Skin of body (tissue), 2 donors: ENCODE measurements around the gene AFAP1L2. TPM values are rescaled to one million over a fixed set of nuclear protein-coding genes. Genes with fewer than 3 reads are reported as not detected.
A peak's percentile ranks its signal among the peaks of the same experiment; 100 is the strongest.

Source experiments
- DNase-seq: peaks from one replicate; lab custom pipeline; 2025; lab: John Stamatoyannopoulos, UW
- total RNA-seq: library from RNA; depleted of rRNA; stranded (reverse); fragments of >200 nt; gene quantifications from one replicate; pipeline ENCODE4 v1.2.3, GENCODE V29; 2014

Gene AFAP1L2
- total RNA-seq, 1 donor from 2014 or later, result 24.9 TPM

DNA sequence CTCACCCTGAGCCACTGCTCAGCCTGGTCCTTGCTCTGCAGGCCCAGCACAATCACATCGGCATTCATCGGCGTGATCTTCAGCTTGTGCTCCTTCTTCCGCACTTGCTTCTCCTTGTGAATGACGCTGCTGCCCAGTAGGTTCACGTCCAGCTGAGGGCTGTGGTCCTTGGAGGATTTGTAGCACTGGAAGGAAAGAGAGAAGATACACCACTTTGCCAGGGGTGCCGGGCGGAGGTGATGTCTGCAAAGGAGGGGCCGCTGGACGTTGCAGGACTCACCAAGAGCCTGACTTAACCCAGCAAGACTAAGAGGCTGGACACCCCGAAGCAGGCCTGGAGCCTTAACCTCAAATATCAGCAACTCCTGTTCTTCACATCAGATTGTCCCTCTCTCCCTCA, 90.4 kb downstream of the AFAP1L2 start:
- no peak for DNase-seq

DNA sequence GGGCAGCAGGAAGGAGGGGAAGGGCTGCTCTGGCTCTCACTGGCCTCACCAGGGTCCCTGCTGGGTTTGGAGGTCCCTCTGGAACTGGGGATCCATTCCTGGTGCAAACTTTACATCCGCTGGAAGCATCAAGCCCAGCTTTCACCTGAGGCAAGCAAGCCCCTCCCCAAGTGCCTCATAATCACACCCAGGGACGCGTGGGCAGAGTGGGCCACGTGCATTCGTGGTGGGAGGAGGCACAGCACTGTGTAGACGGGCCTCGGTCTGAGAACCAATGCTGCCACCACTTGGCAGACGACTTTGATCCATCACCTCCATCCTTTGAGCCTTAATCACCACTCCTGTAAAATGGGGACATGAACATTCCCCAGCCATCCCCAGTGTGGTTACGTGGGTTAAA, 91.2 kb downstream of the AFAP1L2 start:
- no peak for DNase-seq

GRCh38 chr10:114311496-114312209, 92.6 kb downstream of the AFAP1L2 start:
- no peak for DNase-seq

- no peak for DNase-seq
Observed at GRCh38 chr10:114311023-114311422, 93.3 kb downstream of the AFAP1L2 start.

DNA sequence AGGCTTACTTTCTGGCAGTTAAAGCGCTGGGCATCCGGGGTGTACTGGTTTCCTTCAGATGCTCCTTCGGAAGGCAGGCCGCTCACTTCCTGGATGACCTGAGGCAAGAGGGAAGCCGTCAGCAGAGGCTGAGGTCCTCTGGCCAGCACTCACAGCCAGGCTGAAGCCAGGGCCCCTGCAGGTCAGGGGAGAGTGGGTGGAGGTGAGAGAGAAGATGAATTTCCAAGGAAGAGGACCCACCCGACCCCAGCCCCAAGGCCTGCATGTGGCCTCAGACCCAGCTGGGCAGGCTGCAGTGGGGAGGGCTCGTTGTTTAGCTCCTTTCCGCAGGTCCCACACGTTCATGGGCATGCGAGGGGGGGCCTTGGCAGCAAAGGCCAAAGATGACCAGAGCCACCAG, 94.0 kb downstream of the AFAP1L2 start:
- DNase-seq, result no peak

GRCh38 chr10:114309364-114309651, 95.0 kb downstream of the AFAP1L2 start:
- no peak for DNase-seq

DNA sequence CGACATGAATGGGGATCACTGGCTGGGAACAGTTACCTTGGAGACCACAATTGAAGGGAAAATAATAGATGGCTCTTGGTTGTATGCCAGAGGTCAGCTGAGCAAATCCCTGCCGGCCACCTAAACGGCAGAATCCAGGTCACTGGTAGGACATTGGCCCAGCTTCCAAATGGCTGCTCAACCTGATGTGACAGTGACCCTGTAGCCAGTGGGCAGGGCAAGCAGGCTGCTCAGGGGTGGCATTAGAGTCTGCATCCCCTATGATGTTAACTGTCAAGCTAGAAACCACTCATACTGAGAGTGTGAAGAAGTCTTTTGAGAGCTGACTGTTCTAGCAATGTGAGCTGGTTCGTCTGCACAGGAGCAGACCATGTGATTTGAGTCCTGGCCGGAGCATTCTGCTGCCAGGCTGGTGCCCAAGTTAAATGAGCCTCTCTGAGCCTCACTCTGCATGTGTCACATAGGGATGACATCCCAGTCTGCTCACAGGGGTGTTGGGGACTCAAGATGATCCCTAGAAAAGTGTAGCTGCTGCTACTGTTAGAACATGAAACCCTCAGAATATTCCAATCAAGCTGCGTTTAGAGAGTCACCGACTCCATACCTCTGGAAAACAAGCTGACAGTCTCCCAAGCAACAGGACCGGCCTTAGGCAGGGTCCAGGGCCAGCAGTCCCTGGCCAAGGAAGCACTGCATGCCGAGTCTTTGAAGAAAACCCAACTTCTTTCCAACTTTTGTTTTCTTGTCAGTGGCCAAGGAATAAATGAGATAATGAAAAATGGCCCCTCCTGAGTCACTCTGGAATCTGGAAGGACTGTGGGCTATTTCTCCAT, 95.6 kb downstream of the AFAP1L2 start:
- no peak for DNase-seq

GRCh38 chr10:114307731-114308130, 96.6 kb downstream of the AFAP1L2 start:
- no peak for DNase-seq

- no peak for DNase-seq
Observed at GRCh38 chr10:114306116-114306973, 98.0 kb downstream of the AFAP1L2 start.

- DNase-seq, result no peak
Observed at GRCh38 chr10:114305521-114305925, 98.8 kb downstream of the AFAP1L2 start.

DNA sequence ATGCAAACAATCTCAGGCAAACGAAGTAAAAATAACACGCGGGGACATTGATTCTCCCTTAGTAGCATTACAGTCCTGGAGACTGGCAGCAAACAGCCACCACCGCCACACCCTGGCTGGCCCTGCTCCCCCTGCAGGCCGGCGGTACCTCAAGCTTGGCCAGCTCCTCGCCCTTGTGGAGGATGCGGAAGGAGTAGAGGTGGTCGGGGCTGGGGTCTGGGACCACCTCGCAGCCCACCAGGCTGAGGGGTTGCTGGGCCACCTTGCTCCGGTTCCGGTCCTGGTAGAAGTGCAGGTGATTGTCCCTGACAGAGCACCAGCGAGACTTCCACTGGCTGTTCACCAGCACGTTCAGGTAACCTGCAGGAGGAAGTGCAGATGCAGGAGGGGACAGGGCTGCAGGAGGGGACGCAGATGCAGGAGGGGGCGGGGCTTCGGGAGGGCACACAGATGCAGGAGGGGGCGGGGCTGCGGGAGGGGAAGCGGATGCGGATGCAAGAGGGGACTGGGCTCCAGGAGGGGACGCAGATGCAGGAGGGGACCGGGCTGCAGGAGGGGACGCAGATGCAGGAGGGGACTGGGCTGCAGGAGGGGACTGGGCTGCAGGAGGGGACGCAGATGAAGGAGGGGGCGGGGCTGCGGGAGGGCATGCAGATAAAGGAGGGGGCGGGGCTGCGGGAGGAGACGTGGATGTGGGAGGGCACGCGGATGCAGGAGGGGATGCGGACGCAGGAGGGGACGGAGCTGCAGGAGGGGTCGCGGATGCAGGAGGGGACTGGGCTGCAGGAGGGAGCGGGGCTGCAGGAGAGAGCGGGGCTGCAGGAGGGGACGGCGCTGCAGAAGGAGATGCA, 99.5 kb downstream of the AFAP1L2 start:
- no peak for DNase-seq

DNA sequence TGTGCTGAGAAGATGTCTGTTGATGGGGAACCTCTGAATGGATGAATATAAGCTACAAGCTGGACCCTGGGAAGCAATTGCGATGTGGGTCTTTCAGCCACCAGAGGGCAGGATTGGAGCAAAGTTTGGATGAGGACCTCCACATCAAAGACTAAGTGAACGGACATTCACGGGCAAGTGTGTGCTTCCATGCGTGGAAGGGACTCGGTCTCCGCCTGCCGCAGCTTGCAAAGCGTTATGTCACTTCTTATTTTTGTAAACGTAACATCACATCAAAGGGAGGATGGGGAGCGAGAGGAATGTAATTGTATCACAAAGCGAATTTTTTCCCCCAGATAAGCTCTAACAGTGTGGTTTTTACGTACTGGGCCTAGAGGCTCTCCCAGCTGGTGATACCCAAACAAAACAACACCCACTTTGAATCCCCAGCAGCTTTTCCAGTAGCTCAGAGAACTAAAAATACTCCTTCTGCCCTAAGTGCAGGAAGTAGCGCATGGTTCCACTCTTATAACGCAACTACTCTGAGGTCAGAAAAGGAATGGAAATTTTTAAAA, 100.2 kb downstream of the AFAP1L2 start:
- peak; percentile 80 for DNase-seq

- DNase-seq, result no peak
Observed at GRCh38 chr10:114303556-114303955, 100.7 kb downstream of the AFAP1L2 start.

DNA sequence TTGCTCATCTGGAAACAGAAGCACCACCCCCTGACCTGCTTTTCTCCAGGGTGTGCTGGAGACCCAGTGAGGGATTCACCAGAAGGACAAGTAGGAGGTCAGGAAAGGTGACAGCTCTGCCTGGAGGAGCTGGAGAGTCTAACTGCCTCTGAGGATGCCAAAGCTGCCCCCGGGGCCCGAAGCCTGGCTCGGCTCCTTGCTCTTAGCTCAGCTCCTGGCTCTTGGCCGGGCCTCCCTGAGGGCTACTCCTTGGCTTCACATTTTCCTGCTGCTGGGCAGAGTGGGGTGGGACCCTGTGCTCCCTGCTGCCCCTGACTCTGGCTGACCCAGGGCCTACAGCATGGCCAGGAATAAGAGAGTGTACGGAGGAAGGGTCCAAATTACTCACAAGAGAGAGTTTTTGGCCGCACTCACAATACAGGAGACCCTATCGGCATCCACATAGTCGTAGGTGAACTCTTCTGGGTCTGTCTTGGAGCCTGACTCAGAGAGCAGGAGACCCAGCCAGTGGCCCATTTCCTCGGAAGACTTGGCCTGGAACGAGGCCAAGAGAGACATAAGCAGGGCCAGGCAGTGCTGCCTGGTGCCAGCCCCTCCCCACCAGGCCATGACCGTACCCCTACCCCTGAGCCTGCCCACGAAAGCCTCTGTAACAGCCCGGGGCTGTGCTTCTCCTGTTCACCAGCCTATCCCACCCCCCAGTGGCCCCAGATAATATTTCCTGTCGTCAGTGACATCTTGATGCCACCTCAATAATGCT, 102.2 kb downstream of the AFAP1L2 start:
- no peak for DNase-seq

DNA sequence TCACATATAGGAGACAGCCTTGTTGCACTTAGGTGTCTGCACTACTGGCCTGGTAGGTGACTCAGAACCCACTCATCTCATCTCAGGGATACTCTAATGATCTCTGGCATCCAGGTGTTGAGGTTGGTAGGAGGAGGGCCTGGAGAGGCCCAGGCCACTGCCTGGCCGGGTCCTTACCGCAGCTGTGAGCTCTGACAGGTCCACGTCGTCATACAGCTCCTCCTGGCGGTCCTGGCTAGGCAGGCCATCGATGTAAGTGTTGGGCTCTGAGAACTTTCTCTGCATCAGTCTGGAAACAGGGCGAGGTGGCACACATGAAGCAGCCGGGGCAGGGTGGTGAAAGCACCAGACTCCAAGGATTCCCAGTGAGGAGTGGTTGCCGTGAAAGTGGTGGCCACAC, 103.1 kb downstream of the AFAP1L2 start:
- DNase-seq, result no peak

DNA sequence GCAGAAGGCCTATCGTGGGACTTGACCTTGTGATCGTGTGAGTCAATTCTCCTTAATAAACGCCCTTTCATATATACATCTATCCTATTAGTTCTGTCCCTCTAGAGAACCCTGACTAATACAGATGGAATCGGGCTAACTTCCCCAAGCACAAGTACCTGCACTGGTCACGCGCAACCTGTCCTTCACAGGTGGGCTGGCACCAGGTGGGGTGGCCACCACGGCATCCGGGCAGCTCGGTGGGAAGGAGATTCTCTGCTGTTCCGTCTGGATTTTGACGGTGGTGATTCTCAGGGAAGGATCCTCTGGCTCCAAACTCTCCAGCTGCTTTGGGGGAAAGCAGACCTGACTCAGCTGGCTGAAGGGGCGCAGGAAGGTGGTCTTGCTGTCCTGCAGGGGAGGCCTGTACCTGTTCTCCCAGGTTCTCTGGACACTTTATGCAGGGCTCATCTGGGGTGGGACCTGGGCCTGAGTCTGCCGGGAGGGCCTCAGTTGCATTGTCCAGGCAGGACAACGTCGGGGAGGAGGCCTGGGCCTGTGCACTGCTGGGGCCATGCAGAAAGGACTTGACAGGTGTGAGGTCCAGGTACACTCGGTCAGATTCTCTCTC, 104.2 kb downstream of the AFAP1L2 start:
- DNase-seq, result no peak

DNA sequence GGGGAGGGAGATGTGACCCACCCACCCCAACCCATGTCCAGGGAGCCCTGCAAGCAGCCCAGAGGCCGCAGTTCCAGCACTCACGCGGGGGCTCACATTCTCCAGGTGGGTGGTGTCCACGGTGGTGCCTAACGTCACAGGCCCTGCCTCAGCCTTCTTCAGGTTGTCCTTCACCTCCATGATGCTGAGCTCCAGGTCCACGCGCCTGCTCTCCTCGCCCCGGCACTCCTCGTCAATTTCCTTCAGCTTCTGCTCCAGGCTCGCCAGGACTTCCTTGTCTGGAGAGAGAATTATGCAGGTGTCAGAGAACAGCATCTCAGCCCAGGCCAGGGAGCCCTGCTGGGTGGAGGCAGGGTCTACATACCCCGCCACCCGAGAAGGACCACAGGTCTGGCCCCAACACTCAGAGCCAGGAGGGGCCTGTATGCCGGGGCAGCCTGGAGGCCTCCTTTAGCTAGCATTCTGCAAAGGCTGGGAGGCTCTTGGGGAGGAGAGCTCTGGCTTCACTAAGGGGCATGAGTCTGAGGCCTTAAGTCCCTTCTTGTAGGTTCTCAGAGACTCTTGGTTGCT, 107.1 kb downstream of the AFAP1L2 start:
- no peak for DNase-seq

GRCh38 chr10:114295393-114295792, 108.9 kb downstream of the AFAP1L2 start:
- no peak for DNase-seq

DNA sequence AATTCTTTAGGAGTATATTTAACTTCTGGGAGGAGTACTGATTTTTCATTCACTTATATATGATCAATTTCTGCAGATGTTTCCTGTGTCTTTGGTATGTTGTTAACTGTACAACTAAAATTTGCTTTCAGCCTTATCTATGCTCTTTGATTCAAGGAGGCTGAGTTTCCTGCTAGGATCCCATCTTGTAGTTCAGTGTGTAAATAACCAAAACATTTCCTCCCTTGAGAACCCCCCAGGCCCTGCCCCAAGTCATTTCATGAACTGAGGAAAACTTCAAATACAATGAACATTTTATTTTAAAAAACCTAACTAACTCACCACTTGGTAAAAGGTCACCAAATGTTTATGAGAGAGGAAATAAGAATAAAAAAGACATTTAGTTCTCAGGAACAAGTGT, 109.8 kb downstream of the AFAP1L2 start:
- DNase-seq, result no peak
